GDM1 (cell line): ENCODE data around the gene FCRL6.

ENCODE experiments used
- DNase-seq: peaks from one replicate; lab custom pipeline; 2025; lab: John Stamatoyannopoulos, UW

The FCRL6 gene

GRCh38 chr1:159835862-159836525, 33.8 kb downstream of the FCRL6 start:
- no peak for DNase-seq

DNA sequence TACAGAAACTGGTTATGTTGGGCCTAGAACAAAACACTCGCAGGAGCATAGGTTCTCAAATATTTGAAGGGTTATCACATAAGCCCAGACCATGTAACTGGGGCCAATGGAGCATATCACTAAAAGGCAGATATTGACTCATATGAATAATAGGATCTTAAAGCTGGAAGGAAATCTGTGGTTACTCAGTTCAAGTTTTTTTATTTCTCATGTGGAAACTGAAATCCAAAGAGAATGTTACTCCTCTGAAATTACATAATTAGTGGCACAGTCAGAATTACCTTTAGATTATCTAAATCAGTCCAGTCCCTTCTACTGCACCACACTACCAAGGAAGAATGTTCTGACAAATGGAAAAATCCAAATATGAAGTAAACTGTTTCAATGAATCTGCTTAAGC, 36.6 kb downstream of the FCRL6 start:
- DNase-seq, result no peak

DNA sequence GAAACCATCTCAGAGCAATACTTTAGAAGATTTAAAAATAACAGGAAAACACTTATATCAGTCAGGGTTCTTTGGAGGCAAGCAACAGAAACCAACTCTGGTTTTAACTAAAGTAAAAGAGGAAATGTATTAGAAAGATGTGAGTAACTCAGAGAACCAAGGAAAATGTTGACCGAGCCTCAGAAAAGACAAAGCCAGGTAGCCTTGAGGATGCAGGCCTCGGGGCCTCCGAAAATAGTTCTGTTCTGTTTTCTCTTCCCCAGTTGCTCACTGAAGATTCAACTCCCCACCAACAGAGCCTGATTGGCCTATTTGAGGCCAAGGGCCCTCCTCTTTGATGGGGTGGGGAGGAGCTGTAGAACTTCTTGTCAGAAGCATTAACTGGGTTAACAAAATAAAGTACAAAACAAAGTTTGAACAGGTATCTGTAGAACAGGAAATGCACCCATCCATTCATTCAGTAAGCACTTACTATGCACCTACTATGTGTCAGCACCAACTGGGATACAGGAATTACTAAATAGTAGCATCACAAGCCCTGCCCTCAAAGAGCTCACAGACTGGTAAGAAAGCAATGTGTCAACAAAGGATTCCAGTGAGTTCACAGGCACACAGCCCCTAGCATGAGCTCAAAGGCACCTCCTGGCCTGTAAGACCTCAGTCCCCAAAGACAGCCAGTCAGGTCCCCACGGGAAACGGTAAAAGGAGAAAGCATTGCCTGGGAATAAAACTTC, 37.1 kb downstream of the FCRL6 start:
- DNase-seq, result no peak

DNA sequence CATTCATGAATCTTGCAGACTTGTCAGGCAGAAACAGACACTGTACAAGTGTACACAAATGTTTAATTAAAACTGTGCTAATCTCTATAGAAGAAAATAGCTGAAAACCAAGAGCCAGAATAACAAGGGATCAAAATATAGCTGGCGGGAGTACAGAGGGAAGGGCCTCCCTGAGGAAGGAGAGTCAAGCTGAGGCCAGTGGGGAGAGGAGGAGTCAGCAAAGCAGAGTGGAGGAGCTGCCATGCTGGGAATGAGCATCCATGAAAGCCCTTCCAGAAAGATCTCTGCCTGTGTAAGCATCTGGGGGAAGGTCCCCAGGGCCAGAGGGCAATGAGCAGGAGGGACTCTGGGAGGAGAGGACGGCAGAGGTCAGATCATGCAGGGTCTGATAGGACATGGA, 39.6 kb downstream of the FCRL6 start:
- no peak for DNase-seq

DNA sequence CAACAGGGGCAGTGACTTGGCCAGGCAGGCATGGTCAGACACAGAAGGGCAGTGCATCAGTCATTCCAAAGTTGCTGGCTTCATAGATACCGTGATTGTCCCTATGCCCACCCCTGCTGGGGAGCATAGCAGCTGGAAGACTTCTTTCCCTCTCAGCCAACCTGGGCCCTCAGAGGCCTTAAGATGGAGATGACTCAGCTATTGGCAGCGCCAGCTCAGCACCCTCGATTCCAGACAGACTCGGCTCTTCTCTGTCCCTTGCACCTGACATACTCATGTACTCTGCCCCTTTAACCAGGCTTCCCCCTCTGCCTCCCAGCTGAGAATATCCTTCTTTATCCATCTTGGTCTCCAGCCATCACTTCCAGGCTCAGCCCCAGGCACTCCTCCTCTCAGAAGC, 41.3 kb downstream of the FCRL6 start:
- no peak for DNase-seq

DNA sequence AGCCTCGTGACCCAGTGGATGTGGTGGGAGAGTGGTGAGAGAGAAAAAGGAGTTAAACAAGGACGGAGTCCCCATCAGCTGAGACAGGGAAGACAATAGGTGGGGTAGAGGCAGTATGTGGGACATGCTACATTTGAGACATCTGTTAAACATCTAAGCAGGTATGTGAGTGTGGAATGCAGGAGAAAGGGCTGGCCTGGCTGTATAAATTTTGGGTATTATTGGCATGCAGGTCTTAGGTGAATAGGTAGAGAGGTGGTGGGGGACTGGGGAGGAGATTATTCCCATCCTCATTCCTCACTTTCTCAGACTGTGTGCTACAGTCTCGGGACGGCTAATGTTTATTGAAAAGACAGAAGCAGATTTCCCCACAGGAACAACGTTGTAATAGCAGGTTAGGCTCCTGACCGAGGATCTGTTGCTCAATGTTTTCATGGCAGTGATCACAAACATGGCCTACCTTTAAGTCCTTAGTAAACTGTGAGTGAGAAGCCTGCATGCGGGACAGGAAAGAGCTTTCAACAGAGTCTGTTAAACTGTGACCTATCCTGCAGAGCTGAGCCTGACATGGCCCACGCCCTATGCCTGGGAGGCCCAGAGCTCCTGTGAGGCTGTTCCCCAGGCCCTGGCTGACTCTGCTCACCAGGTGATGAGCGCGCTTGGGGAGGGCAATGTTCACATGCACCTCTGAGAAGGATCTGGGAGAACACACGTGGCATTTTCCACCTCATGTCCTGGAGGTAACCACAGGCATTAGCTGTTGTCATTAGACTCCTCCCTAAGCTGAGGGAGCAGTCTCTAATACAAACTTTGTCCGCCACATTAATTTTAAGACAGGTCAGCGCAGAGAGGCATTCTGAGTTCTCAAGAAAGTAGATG, 43.8 kb downstream of the FCRL6 start:
- no peak for DNase-seq

DNA sequence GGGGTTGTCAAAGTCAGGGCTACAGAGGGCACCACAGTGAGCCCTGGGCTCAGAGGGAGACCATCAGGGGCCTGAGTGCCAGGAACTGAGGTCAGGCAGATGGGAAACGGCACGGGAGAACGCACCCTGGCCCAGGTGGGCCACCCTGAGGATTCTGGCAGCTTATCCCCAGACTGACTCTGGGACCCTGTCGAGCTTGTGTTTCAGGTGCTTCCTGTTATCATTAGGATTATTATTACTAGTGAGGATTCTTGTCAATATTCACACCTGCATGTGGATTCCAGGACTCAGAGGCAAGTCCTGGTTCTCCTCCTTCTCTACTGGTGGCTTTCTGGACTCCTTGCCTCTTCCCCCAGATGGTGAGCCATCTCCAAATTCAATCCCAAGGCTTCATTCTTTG, 45.1 kb downstream of the FCRL6 start:
- DNase-seq, result no peak

DNA sequence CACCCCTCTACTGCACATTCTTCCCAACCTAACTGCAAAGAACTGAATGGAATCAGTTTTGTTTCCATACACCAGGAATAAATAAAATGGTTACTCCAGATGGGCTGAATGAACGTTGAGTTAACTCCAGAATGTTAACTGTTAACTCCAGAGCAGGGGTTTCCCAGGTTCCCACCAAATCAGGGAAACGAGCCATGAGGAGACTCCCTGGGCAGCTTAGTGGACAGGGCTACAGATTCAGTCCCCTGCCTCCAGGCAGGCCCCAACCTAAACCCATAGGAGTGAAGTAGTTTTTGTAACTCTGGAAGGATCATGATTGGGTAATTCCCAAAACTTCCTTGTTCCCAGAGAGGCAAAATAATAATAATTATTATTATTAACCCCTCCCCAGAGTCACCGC, 46.2 kb downstream of the FCRL6 start:
- DNase-seq, result no peak

GRCh38 chr1:159849626-159850366, 47.6 kb downstream of the FCRL6 start:
- no peak for DNase-seq

GRCh38 chr1:159851407-159851806, 49.2 kb downstream of the FCRL6 start:
- DNase-seq, result no peak

GRCh38 chr1:159853417-159854115, 51.4 kb downstream of the FCRL6 start:
- no peak for DNase-seq

GRCh38 chr1:159854116-159854692, 52.0 kb downstream of the FCRL6 start:
- no peak for DNase-seq

DNA sequence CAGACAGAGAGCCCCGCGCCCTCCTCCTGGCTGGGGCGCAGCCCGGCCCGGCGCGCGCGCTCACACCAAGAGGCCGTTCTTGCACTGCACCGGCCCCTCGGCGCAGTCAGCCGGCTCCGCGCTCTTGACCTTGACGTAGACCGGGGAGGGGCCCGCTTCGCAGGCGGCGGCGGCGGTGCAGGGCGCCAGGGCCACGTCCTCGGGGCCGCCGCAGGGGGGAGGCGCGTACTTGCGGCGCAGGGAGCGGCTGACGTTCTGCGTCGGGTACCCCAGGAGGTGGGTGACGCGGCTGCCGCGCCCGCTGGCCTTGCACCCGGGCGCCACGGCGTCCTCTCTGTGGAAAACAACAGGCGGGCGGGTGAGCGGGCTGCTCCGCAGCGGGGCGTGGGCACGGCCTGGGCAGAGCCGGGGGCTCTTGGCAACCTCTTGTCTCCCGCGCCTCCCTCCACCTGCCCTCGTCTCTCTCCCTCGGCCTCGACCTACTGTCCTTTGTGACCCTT, 52.6 kb downstream of the FCRL6 start:
- DNase-seq, result no peak

- no peak for DNase-seq
Measured at GRCh38 chr1:159855709-159856108, 53.5 kb downstream of the FCRL6 start.

GRCh38 chr1:159856576-159856975, 54.4 kb downstream of the FCRL6 start:
- DNase-seq, result no peak

DNA sequence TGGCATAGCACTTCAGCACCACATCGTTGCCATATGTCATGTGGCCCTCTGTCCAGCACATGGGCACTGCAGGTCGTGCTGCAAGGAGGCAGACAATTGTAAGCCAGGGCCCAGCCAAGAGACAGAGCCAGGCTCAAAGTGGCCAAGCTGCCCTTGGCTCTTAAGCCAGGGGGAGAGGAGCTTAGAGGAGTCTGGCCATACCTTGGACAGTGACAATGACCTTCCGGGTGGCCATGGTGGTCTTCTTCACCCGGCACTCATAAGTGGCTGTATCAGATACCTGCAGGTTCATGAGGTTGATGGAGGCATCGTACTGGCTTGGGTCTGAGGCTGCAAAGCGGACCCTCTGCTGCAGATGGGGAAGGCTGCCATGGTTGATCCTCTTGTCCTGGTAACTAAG, 55.7 kb downstream of the FCRL6 start:
- DNase-seq, result no peak

DNA sequence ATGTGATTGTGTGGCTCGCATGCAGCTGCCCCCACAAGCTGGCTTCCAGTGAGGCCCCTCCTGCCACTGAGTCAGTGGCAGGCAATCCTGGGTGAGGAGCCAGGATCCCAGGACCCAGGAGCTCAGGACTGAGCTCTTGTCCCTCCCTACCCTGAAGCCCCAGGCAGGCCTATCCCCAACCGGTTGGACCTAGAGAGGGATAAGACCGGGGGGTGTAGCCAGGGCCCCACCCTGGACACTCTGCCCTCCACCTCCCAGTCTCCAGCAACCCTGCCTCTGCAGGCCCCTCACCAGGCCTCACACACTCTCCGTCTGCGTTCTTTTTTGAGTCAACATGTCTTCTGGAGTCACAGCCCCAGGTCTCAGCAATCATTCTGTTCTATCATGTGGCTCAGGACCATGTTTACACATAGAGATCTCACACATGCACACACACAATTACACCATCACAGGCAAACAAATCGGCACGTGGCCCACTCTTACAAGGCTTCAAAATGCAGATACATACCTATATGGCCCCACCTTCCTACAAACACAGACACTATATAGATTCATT, 57.7 kb downstream of the FCRL6 start:
- DNase-seq, result no peak

DNA sequence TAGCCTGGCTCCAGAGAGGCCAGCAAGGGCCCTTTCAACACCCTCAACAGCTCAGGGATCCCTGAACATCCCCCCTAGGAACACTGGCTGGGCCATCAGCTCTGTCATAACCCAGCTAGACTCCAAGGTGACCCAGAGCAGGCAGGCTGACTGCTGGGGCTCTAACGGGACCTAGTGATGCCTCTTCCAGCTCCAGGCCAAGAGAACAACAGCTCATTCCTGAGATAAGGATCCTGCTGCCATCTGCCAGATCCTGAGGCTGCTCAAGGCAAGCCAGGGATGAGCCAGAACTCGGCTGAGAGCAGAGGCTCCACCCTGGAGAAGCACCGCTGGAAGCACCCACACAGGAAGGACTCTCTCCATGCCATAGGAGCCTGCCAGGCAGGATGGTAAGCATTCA, 58.3 kb downstream of the FCRL6 start:
- DNase-seq, result no peak

GRCh38 chr1:159861218-159861617, 59.1 kb downstream of the FCRL6 start:
- DNase-seq, result no peak

- DNase-seq, result no peak
Measured at GRCh38 chr1:159862031-159862430, 59.9 kb downstream of the FCRL6 start.

- DNase-seq, result no peak
Measured at GRCh38 chr1:159862557-159862956, 60.4 kb downstream of the FCRL6 start, which contains the start of gene VSIG8. TSS of gene VSIG8 (minus strand) at chr1:159862657. CDS start at chr1:159862521, 136 bp downstream.
